K562 (cell line): ENCODE data around the gene FGR. TPM values are rescaled to one million over a fixed set of nuclear protein-coding genes. Genes with fewer than 3 reads are reported as not detected.

Experiments
- BCOR ChIP-seq: fragments of 450-650 bp; IDR thresholded peaks from 2 replicates; pipeline ENCODE4 v1.6.1; 2016
- CEBPZ ChIP-seq: fragments of 150-350 bp; IDR thresholded peaks from 2 replicates; pipeline ENCODE4 v1.6.1; 2014; ENCODE audit warnings: low read depth, mild to moderate bottlenecking, low read length, borderline replicate concordance
- CXXC5 ChIP-seq: fragments of 250-450 bp; sonication (Bioruptor Pico); IDR thresholded peaks from 2 replicates; pipeline ENCODE4 v1.8.0; 2022; ENCODE audit warnings: inconsistent platforms, mild to moderate bottlenecking, moderate library complexity
- FOXA3 ChIP-seq, 2 experiments: fragments of 450-650 bp in 1 of 2; sonication (generic) in 1 of 2; formaldehyde crosslinking; IDR thresholded peaks in 1 of 2; conservative IDR thresholded peaks in 1 of 2; 2 replicates each; pipeline versions ENCODE4 v1.4.0 to v1.8.0; 2020 to 2022; ENCODE audit warnings: mild to moderate bottlenecking in 2 of 2, missing genetic modification reagents in 1 of 2
- FOXP4 ChIP-seq: sonication (generic); formaldehyde crosslinking; IDR thresholded peaks from 2 replicates; pipeline ENCODE4 v1.8.0; 2022; ENCODE audit warnings: mild to moderate bottlenecking, missing genetic modification reagents, borderline replicate concordance
- HBP1 ChIP-seq: fragments of 450-650 bp; formaldehyde crosslinking; IDR thresholded peaks from 2 replicates; pipeline ENCODE4 v1.4.0; 2022; ENCODE audit warnings: missing genetic modification characterization
- KLF10 ChIP-seq: fragments of 250-450 bp; sonication (Bioruptor Pico); IDR thresholded peaks from 2 replicates; pipeline ENCODE4 v1.6.1; 2021; ENCODE audit warnings: matching md5 sums
- PKNOX1 ChIP-seq: fragments of 450-650 bp; IDR thresholded peaks from 2 replicates; pipeline ENCODE4 v1.6.1; 2016
- POU5F1 ChIP-seq: fragments of 150-350 bp; IDR thresholded peaks from 2 replicates; pipeline ENCODE4 v1.6.1; 2014; ENCODE audit warnings: borderline replicate concordance, low read length, low read depth, mild to moderate bottlenecking; ENCODE audit not compliant: partially characterized antibody
- RHOXF2B ChIP-seq: fragments of 250-450 bp; sonication (Bioruptor Pico); conservative IDR thresholded peaks from 2 replicates; pipeline ENCODE4 v1.5.1; 2021
- SMC3 ChIP-seq: conservative IDR thresholded peaks from 2 replicates; pipeline ENCODE4 v1.6.1; 2011; ENCODE audit warnings: low read depth, low read length, improper control_type of control experiment; ENCODE audit not compliant: insufficient read depth
- ZNF277 ChIP-seq: fragments of 250-450 bp; sonication (Bioruptor Pico); IDR thresholded peaks from 2 replicates; pipeline ENCODE4 v1.8.0; 2022; ENCODE audit warnings: inconsistent platforms, mild to moderate bottlenecking, moderate library complexity, borderline replicate concordance
- ZNF584 ChIP-seq: fragments of 200-800 bp; sonication (Bioruptor generic); IDR thresholded peaks from 2 replicates; pipeline ENCODE4 v1.6.1; 2016; ENCODE audit warnings: low read depth, mild to moderate bottlenecking, missing genetic modification characterization, missing compliant biosample characterization
- polyA plus RNA-seq, 8 experiments: library from polyadenylated mRNA; depleted of rRNA in 4 of 8; stranded (reverse) in 5 of 8; unstranded in 3 of 8; fragments of >200 nt; fragmentation: Nextera tagmentation in 2 of 8; fragmentation: Illumina TruSeq in 1 of 8; extraction: Ambion mirVana in 2 of 8; extraction: Trizol in 1 of 8; gene quantifications; 2 replicates each; pipeline versions ENCODE4 v1.2.1 to v1.2.3, GENCODE V29; 2011 to 2014; ENCODE audit warnings: inconsistent platforms in 1 of 8, missing spikeins in 1 of 8
- total RNA-seq, 7 experiments: library from RNA; depleted of rRNA in 6 of 7; stranded (reverse); fragments of >200 nt in 6 of 7; fragmentation: Illumina TruSeq in 2 of 7; extraction: Trizol in 2 of 7; gene quantifications; 2 replicates each; pipeline versions ENCODE4 v1.2.1 to v1.2.3, GENCODE V29; 2011 to 2021; ENCODE audit warnings: low replicate concordance in 1 of 7
- TF ChIP-seq, protein P1 (sequence below): fragments of 450-650 bp; formaldehyde crosslinking; IDR thresholded peaks from 2 replicates; pipeline ENCODE4 v1.4.0; 2020; ENCODE audit warnings: mild to moderate bottlenecking, moderate library complexity

The FGR gene
- total and polyA plus RNA-seq, 9 of the 15 experiments (the other 6 are each of a cell fraction or from before 2014, with no cell fraction given), result 0.04 to 0.11 TPM; not detected in 7

DNA sequence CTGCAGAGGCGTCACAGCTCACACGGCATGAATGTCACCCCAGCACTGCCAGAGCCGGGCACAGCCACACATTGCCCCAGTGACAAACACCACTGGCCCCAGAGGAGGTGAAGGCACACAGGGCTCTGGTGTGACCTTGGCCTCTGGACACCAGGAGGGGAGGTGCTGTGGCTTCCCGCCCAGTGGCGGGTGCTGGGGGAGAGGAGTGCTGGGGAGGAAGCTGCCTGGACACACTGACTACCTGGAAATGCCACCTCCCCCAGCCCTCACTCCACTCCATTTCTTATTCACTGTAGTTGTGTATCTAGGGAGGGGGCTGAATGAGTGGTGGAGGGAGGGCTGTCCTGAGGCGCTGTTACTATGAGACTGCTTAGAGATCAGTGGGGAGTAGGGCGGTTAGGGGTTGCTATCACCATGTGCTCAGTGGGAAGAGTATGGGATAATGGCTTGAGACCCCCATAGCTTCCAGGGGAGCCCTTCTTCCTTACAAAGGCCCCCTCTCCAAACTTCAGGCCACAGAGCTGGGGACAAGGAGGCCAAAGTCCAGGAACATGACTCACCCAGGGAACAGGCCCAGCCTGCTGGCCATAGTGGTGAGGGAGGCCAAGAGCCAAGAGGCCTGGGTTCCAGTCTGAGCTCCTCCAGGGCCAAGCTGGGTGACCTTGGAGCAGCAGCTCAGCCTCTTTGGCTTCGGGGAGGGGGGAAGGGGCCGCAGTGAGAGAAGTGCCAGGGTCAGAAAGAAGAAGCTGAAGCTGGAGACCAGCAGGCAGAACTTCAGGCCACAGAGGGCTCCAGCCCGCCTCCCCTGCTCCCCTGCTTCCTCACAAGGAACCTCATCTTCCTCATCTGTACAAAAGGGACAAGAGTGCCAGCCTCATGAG lies 71.2 kb downstream of the FGR start (continued):
- TF ChIP-seq HBP1 (CRISPR knock-in tag) (no peak), ZNF584 (no peak), SMC3 (no peak), FOXA3 (CRISPR knock-in tag; conservative IDR thresholded peaks at IDR 0.05 in 1 of 2, IDR thresholded peaks at IDR 0.05 in 1 of 2) (no peak), RHOXF2B (0 out of 2 replicates have a peak, but pooled peaks have one; percentile 8), CXXC5 (CRISPR knock-in tag) (no peak), FOXP4 (CRISPR knock-in tag) (no peak), PKNOX1 (peak; percentile 15; the same call in 1 of the 2 replicates), KLF10 (CRISPR knock-in tag) (no peak), BCOR (no peak), ZNF277 (CRISPR knock-in tag) (no peak), CEBPZ (no peak), POU5F1 (no peak)
- TF ChIP-seq, protein P1, sequence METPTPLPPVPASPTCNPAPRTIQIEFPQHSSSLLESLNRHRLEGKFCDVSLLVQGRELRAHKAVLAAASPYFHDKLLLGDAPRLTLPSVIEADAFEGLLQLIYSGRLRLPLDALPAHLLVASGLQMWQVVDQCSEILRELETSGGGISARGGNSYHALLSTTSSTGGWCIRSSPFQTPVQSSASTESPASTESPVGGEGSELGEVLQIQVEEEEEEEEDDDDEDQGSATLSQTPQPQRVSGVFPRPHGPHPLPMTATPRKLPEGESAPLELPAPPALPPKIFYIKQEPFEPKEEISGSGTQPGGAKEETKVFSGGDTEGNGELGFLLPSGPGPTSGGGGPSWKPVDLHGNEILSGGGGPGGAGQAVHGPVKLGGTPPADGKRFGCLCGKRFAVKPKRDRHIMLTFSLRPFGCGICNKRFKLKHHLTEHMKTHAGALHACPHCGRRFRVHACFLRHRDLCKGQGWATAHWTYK (CRISPR knock-in tag), result no peak
